Measurements from ENCODE around the gene STIP1.

The STIP1 gene

DNA sequence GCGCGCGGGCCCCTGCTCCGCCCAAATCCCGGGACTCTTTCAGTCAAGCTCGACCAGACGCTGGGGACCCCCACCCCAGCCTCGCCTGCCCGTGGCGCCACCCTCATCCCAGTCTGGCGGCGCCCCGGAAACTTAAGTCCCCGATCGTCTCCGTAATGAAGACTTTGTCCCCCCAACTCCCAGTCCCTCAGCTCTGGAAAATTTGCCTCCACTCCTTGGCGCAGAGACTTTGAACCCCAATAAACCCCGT lies 65.7 kb downstream of the STIP1 start:
- DNase-seq: no peak

- peak; percentile 24 for DNase-seq
Measured at GRCh38 chr11:64252003-64252872, 66.3 kb downstream of the STIP1 start.

- no peak for DNase-seq
Measured at GRCh38 chr11:64253043-64253442, 67.1 kb downstream of the STIP1 start.

DNA sequence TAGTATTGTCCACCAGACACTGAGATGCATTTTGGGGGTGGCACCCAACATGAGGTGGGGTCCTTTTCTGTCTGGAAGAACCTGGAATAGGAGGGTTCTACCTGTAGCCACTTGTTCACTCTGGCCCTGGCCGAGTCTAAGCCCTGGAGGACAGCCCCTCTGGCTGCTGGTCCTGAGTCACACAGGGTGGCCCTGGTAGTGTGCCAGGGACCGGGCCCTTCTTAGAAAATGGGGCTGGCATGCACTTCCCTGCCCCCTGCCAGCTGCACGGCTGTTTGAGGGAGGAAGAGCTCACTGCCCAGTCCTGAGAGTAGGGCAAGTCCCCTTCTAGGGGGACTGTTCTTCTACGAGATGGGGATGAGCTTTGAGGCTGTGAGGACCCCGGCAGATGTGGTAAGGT lies 67.5 kb downstream of the STIP1 start:
- no peak for DNase-seq
